SK-N-SH (cell line): Measurements from ENCODE around the gene SOBP. TPM values are rescaled to one million over a fixed set of nuclear protein-coding genes. Genes with fewer than 3 reads are reported as not detected.

ENCODE experiments used
- CTCF ChIA-PET: fragments of 300-600, 350-600 bp; formaldehyde crosslinking; extraction: SDS; loops from one replicate; lab custom pipeline; 2021; lab: Yijun Ruan, JAX
- POLR2A ChIA-PET: fragments of 350-600 bp; sonication (Branson Sonifier 250); formaldehyde crosslinking; extraction: SDS; loops from one replicate; lab custom pipeline; 2020; ENCODE audit warnings: antibody characterized with exemption, inconsistent platforms; lab: Yijun Ruan, JAX
- DNase-seq: peaks from one replicate; pipeline ENCODE4 v3.0.0; 2012
- H2AFZ ChIP-seq: fragments of 200-600 bp; sonication (generic); 2 replicates; pipeline ENCODE4 v1.8.1; 2016; ENCODE audit warnings: antibody characterized with exemption, mild to moderate bottlenecking, low read depth
- H3F3A ChIP-seq: fragments of 200-600 bp; sonication (generic); replicated peaks from 2 replicates; pipeline ENCODE3; 2016; ENCODE audit warnings: antibody characterized with exemption, mild to moderate bottlenecking; ENCODE audit not compliant: insufficient read depth
- H3K27ac ChIP-seq, 2 experiments: fragments of 200-500 bp in 1 of 2; fragments of 200-600 bp in 1 of 2; sonication (Bioruptor generic) in 1 of 2; sonication (generic), shearing (Covaris generic) in 1 of 2; 2 replicates each; pipeline versions ENCODE4 v1.5.1 to v1.6.1; 2014 to 2016; ENCODE audit warnings: low read depth in 2 of 2, inconsistent platforms in 1 of 2, low read length in 1 of 2, mild to moderate bottlenecking in 1 of 2, mixed read lengths in 1 of 2
- H3K27me3 ChIP-seq: fragments of 200-600 bp; sonication (generic), shearing (Covaris generic); 2 replicates; pipeline ENCODE4 v1.6.1; 2016; ENCODE audit warnings: mixed run types; ENCODE audit not compliant: insufficient read depth
- H3K36me3 ChIP-seq, 2 experiments: fragments of 200-500 bp in 1 of 2; fragments of 200-600 bp in 1 of 2; sonication (Bioruptor generic) in 1 of 2; sonication (generic) in 1 of 2; replicated peaks in 1 of 2; 2 replicates each; pipeline versions ENCODE3 to v1.5.1; 2014 to 2016; ENCODE audit warnings: low read length in 1 of 2, mild to moderate bottlenecking in 1 of 2; ENCODE audit not compliant: insufficient read depth in 2 of 2, control insufficient read depth in 1 of 2
- H3K4me1 ChIP-seq, 2 experiments: fragments of 200-500 bp in 1 of 2; fragments of 200-600 bp in 1 of 2; sonication (Bioruptor generic) in 1 of 2; sonication (generic), shearing (Covaris generic) in 1 of 2; 2 replicates each; pipeline versions ENCODE4 v1.5.1 to v1.6.1; 2014 to 2016; ENCODE audit warnings: low read depth in 1 of 2, low read length in 1 of 2, mixed run types in 1 of 2; ENCODE audit not compliant: insufficient read depth in 2 of 2, control insufficient read depth in 1 of 2
- H3K4me2 ChIP-seq: fragments of 200-600 bp; sonication (generic), shearing (Covaris generic); 2 replicates; pipeline ENCODE4 v1.6.1; 2017; ENCODE audit warnings: mixed run types
- H3K4me3 ChIP-seq, 2 experiments: fragments of 200-500 bp in 1 of 2; fragments of 200-600 bp in 1 of 2; sonication (Bioruptor generic) in 1 of 2; sonication (generic), shearing (Covaris generic) in 1 of 2; 2 replicates each; pipeline versions ENCODE4 v1.5.1 to v1.8.1; 2014 to 2016; ENCODE audit warnings: low read depth in 2 of 2, inconsistent platforms in 1 of 2, low read length in 1 of 2, mild to moderate bottlenecking in 1 of 2, mixed read lengths in 1 of 2, moderate library complexity in 1 of 2
- H3K79me2 ChIP-seq: fragments of 200-600 bp; sonication (generic); 2 replicates; pipeline ENCODE4 v1.8.1; 2017; ENCODE audit warnings: mild to moderate bottlenecking; ENCODE audit not compliant: insufficient read depth
- H3K9ac ChIP-seq: fragments of 200-600 bp; sonication (generic); 2 replicates; pipeline ENCODE4 v1.6.1; 2017; ENCODE audit warnings: mixed run types
- H3K9me2 ChIP-seq: fragments of 200-600 bp; sonication (generic); 2 replicates; pipeline ENCODE4 v1.6.1; 2017; ENCODE audit warnings: mixed run types
- H3K9me3 ChIP-seq: fragments of 200-600 bp; sonication (generic); 2 replicates; pipeline ENCODE4 v1.6.1; 2017; ENCODE audit warnings: mixed run types, mild to moderate bottlenecking, moderate library complexity
- H4K20me1 ChIP-seq: fragments of 200-600 bp; sonication (generic); 2 replicates; pipeline ENCODE4 v1.6.1; 2017; ENCODE audit warnings: mild to moderate bottlenecking, mixed run types; ENCODE audit not compliant: insufficient read depth
- CHD2 ChIP-seq: fragments of 150-350 bp; IDR thresholded peaks from 2 replicates; pipeline ENCODE4 v1.6.1; 2018; ENCODE audit warnings: low read length; ENCODE audit not compliant: partially characterized antibody
- ELF1 ChIP-seq: IDR thresholded peaks from 2 replicates; pipeline ENCODE4 v1.4.0; 2012
- EP300 ChIP-seq, 2 experiments: IDR thresholded peaks; 2 replicates each; pipeline versions ENCODE4 v1.4.0 to v1.6.1; 2012; ENCODE audit warnings: borderline replicate concordance in 1 of 2, low read depth in 1 of 2, low read length in 1 of 2
- FOSL2 ChIP-seq: IDR thresholded peaks from 2 replicates; pipeline ENCODE4 v1.4.0; 2012; ENCODE audit warnings: low read depth, mild to moderate bottlenecking, moderate library complexity, borderline replicate concordance
- FOXJ3 ChIP-seq: sonication (generic); formaldehyde crosslinking; IDR thresholded peaks from 2 replicates; pipeline ENCODE4 v1.5.1; 2020; ENCODE audit warnings: mild to moderate bottlenecking, missing genetic modification reagents
- FOXM1 ChIP-seq: IDR thresholded peaks from 2 replicates; pipeline ENCODE4 v1.4.0; 2012; ENCODE audit warnings: low read depth, mild to moderate bottlenecking
- GABPA ChIP-seq: IDR thresholded peaks from 2 replicates; pipeline ENCODE4 v1.4.0; 2012; ENCODE audit warnings: low read depth, mild to moderate bottlenecking
- GATA2 ChIP-seq: sonication (generic); formaldehyde crosslinking; IDR thresholded peaks from 2 replicates; pipeline ENCODE4 v1.5.0; 2020; ENCODE audit warnings: mild to moderate bottlenecking, missing genetic modification reagents
- IRF3 ChIP-seq: fragments of 150-350 bp; IDR thresholded peaks from 2 replicates; pipeline ENCODE4 v1.6.1; 2016; ENCODE audit warnings: mild to moderate bottlenecking, low read depth, low read length
- JUND ChIP-seq: IDR thresholded peaks from 2 replicates; pipeline ENCODE4 v1.4.0; 2012
- MAX ChIP-seq: IDR thresholded peaks from 2 replicates; pipeline ENCODE4 v1.4.0; 2012; ENCODE audit warnings: low read depth
- MEF2A ChIP-seq: IDR thresholded peaks from 2 replicates; pipeline ENCODE4 v1.4.0; 2012; ENCODE audit warnings: low read depth, borderline replicate concordance
- NFIC ChIP-seq: IDR thresholded peaks from 2 replicates; pipeline ENCODE4 v1.4.0; 2012; ENCODE audit warnings: borderline replicate concordance
- PBX3 ChIP-seq: IDR thresholded peaks from 2 replicates; pipeline ENCODE4; 2012
- POLR2AphosphoS5 ChIP-seq: IDR thresholded peaks from 2 replicates; pipeline ENCODE4 v1.6.1; 2012; ENCODE audit warnings: low read depth, low read length
- RCOR1 ChIP-seq: fragments of 150-350 bp; IDR thresholded peaks from 2 replicates; pipeline ENCODE4 v1.6.1; 2017; ENCODE audit warnings: antibody characterized with exemption, low read length
- RFX5 ChIP-seq: IDR thresholded peaks from 2 replicates; pipeline ENCODE4 v1.6.1; 2012; ENCODE audit warnings: mild to moderate bottlenecking, improper control_type of control experiment, low read length
- RXRA ChIP-seq: IDR thresholded peaks from 2 replicates; pipeline ENCODE4 v1.4.0; 2012; ENCODE audit warnings: low read depth, mild to moderate bottlenecking, borderline replicate concordance
- SIN3A ChIP-seq: IDR thresholded peaks from 2 replicates; pipeline ENCODE4 v1.6.1; 2012; ENCODE audit warnings: low read depth, mild to moderate bottlenecking, low read length, moderate library complexity, borderline replicate concordance
- SMC3 ChIP-seq: IDR thresholded peaks from 2 replicates; pipeline ENCODE4 v1.6.1; 2012; ENCODE audit warnings: low read depth, low read length, improper control_type of control experiment
- TCF12 ChIP-seq: IDR thresholded peaks from 2 replicates; pipeline ENCODE4 v1.4.0; 2012
- USF1 ChIP-seq: IDR thresholded peaks from 2 replicates; pipeline ENCODE4 v1.4.0; 2012; ENCODE audit warnings: low read depth, borderline replicate concordance
- USF2 ChIP-seq: fragments of 150-350 bp; IDR thresholded peaks from 2 replicates; pipeline ENCODE4 v1.6.1; 2017; ENCODE audit warnings: antibody characterized with exemption, low read length, low read depth, borderline replicate concordance
- YY1 ChIP-seq: IDR thresholded peaks from 2 replicates; pipeline ENCODE4 v1.4.0; 2012; ENCODE audit warnings: low read depth, mild to moderate bottlenecking
- WGBS: methylation state at CpG from one replicate; pipeline ENCODE4 v1.1.6; 2017; ENCODE audit warnings: low lambda C conversion rate; 5-methylcytosine and 5-hydroxymethylcytosine counted together
- polyA plus RNA-seq, 3 experiments: library from polyadenylated mRNA; depleted of rRNA; stranded (reverse); fragments of >200 nt; gene quantifications; 2 replicates each; pipeline ENCODE4 v1.2.3, GENCODE V29; 2012

SOBP gene
- polyA plus RNA-seq, 1 of the 3 experiments (the other 2 are of a cell fraction), result 0.61 TPM

GRCh38 chr6:107495971-107496370 lies 6.1 kb downstream of the SOBP start:
- H3K9ac ChIP-seq, result no peak overlapping the region
- no peaks in the 10 kb centered on the region for H3K9me2 ChIP-seq
- H4K20me1 ChIP-seq, result peaks cover 4% of the 10 kb centered on the region; the same call in 1 of the 2 replicates
- H3K4me1 ChIP-seq, result peaks cover 13 to 28% of the 10 kb centered on the region in 2 experiments
- H3K79me2 ChIP-seq, result no peaks in the 10 kb centered on the region
- WGBS, result 81% methylated on average over 2 of the region's 2 CpGs
- H2AFZ ChIP-seq, result no peak overlapping the region
- H3K36me3 ChIP-seq, result no peaks in the 10 kb centered on the region
- CTCF ChIA-PET, result interaction anchor here (1.0 kb wide), 1 partner anchor 9 kb away, joined by 3 read pairs; no protein-coding TSS in a partner anchor
- H3F3A ChIP-seq, result peaks cover 17% of the 10 kb centered on the region
- H3K4me2 ChIP-seq, result no peak overlapping the region
- DNase-seq, result no peak
- TF ChIP-seq GABPA, result no peak
- TF ChIP-seq NFIC, result no peak
- TF ChIP-seq RCOR1, result no peak
- no peak for TF ChIP-seq FOSL2
- TF ChIP-seq USF1, result no peak
- no peak for TF ChIP-seq FOXM1
- no peak for TF ChIP-seq USF2
- TF ChIP-seq POLR2AphosphoS5, result no peak
- TF ChIP-seq SIN3A, result no peak
- no peak for TF ChIP-seq YY1
- no peak for TF ChIP-seq ELF1
- TF ChIP-seq PBX3, result no peak
- TF ChIP-seq RXRA, result no peak
- no peak for TF ChIP-seq TCF12
- TF ChIP-seq MEF2A, result no peak
- no peak for TF ChIP-seq JUND
- no peaks in the 10 kb centered on the region for H3K27me3 ChIP-seq
- H3K4me3 ChIP-seq, result no peak overlapping the region
- POLR2A ChIA-PET, result interaction anchor here (0.9 kb wide), 1 partner anchor 9 kb away, joined by 3 read pairs; no protein-coding TSS in a partner anchor
- H3K9me3 ChIP-seq, result no peaks in the 10 kb centered on the region
- H3K27ac ChIP-seq, result peak overlapping the region in 1 of 2 experiments; percentile 22; a peak in 1 of 4 replicates

- Histone ChIP-seq H3K9me3 (no peaks in the 10 kb centered on the region), H3K27me3 (no peaks in the 10 kb centered on the region), H3K27ac (peak overlapping the region in 1 of 2 experiments; percentile 30; a peak in 1 of 4 replicates), H3K9ac (no peak overlapping the region), H3K9me2 (no peaks in the 10 kb centered on the region), H3K36me3 (no peaks in the 10 kb centered on the region), H3K4me2 (no peak overlapping the region), H3K79me2 (no peaks in the 10 kb centered on the region), H4K20me1 (no peaks in the 10 kb centered on the region), H3K4me3 (no peak overlapping the region), H3F3A (peaks cover 12% of the 10 kb centered on the region), H2AFZ (no peak overlapping the region), H3K4me1 (peaks cover 13 to 28% of the 10 kb centered on the region in 2 experiments)
- DNase-seq, result no peak
- POLR2A ChIA-PET, result interaction anchor here (0.9 kb wide), 1 partner anchor 8 kb away, joined by 3 read pairs; no protein-coding TSS in a partner anchor
- WGBS, result 95% methylated on average over 1 of the region's 1 CpG
- CTCF ChIA-PET, result interaction anchor here (0.8 to 1.4 kb wide), 6 partner anchors 10 to 179 kb away, joined by 3 read pairs; no protein-coding TSS in a partner anchor
- no peak for TF ChIP-seq IRF3
- TF ChIP-seq YY1, result no peak
- no peak for TF ChIP-seq NFIC
- no peak for TF ChIP-seq FOSL2
- TF ChIP-seq RFX5, result no peak
- TF ChIP-seq EP300 (IDR thresholded peaks at IDR 0.05; ENCODE audit: borderline replicate concordance in 1 of 2, low read depth in 1 of 2, low read length in 1 of 2), result peak in 1 of 2 experiments; percentile 38; a peak in 1 of 4 replicates
- TF ChIP-seq GATA2 (CRISPR knock-in tag), result peak; percentile 65
- TF ChIP-seq FOXJ3 (CRISPR knock-in tag), result no peak
- TF ChIP-seq GABPA, result no peak
- no peak for TF ChIP-seq SMC3
- TF ChIP-seq TCF12, result 0 out of 2 replicates have a peak, but pooled peaks have one; percentile 8
- TF ChIP-seq FOXM1, result no peak
- no peak for TF ChIP-seq CHD2
- no peak for TF ChIP-seq MEF2A
- no peak for TF ChIP-seq MAX
Observed at GRCh38 chr6:107496892-107497684, 7.2 kb downstream of the SOBP start.
